Measurements from ENCODE around the gene NAPG. TPM values are rescaled to one million over a fixed set of nuclear protein-coding genes. Genes with fewer than 3 reads are reported as not detected.

The NAPG gene
- total and polyA plus RNA-seq, 9 of the 15 experiments (the other 6 are each of a cell fraction or from before 2014, with no cell fraction given) = 31.6 to 63.3 (median 50.9) TPM

DNA sequence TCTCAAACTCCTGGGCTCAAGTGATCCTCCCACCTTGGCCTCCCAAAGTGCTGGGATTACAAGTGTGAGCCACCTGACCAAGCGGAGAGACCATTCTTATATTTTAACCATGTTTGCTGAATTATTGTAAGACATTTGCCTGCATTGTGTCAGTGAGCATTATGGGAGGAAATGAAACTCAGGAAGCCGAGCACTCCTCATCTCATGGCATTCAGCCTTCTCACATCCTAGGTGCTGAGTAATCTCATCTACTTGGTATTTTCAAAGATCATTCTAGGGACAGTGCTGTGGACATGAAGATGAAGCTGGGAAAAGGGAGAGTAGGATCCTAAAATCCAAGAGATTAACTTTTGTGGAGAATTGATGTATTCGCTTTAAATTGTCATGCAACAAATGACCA is 66.1 kb downstream of the NAPG start:
- BruUV-seq (replicated peaks) = TSS peak; percentile 30
- Histone ChIP-seq H3K79me2 (ENCODE audit: control insufficient read depth, insufficient read depth, low read length) (no peaks in the 10 kb centered on the region), H3K4me2 (ENCODE audit: insufficient read depth, low read length) (no peak overlapping the region), H3K27ac (ENCODE audit: extremely low read depth, low read depth, low read length) (no peak overlapping the region), H4K20me1 (replicated peaks; ENCODE audit: control insufficient read depth, insufficient read depth, low read length) (no peaks in the 10 kb centered on the region), H3K4me1 (replicated peaks in 1 of 2; ENCODE audit: control insufficient read depth in 2 of 2, insufficient read depth in 2 of 2, low read length in 2 of 2) (peaks cover 12 to 18% of the 10 kb centered on the region in 2 experiments), H3K4me3 (no peak overlapping the region), H3K9me3 (replicated peaks; ENCODE audit: control insufficient read depth, insufficient read depth, low read depth, low read length) (no peaks in the 10 kb centered on the region), H3K9ac (ENCODE audit: insufficient read depth in 1 of 2, low read depth in 2 of 2, low read length in 2 of 2) (no peak overlapping the region), H3K27me3 (ENCODE audit: control insufficient read depth in 2 of 2, insufficient read depth in 2 of 2, low read length in 2 of 2) (no peaks in the 10 kb centered on the region), H3K9me1 (ENCODE audit: control insufficient read depth, insufficient read depth, low read length) (no peaks in the 10 kb centered on the region), H2AFZ (ENCODE audit: low read depth, low read length) (no peak overlapping the region), H3K36me3 (ENCODE audit: control insufficient read depth, insufficient read depth, low read length) (no peaks in the 10 kb centered on the region)
- intact Hi-C loops (cut with micrococcal nuclease) (no loop called here), in situ Hi-C loops (cut with MboI) (no loop called here)
- FAIRE-seq = no peak
- no peak for DNase-seq (ENCODE audit: extremely low read depth in 1 of 4, low spot score in 3 of 4)
- CTCF ChIA-PET (ENCODE audit: low intra/inter-chr PET ratio) = no interaction called here
- WGBS (ENCODE audit: insufficient coverage, low coverage, missing lambda C conversion rate) = 91% methylated on average over 3 of the region's 3 CpGs
- POLR2A ChIA-PET = no interaction called here
- ATAC-seq = no peak
- TF ChIP-seq ZNF584 (CRISPR knock-in tag; IDR thresholded peaks at IDR 0.05; ENCODE audit: low read depth) (no peak), ZNF436 (CRISPR knock-in tag; IDR thresholded peaks at IDR 0.05) (no peak), DNMT1 (IDR thresholded peaks at IDR 0.05) (no peak), C11orf30 (IDR thresholded peaks at IDR 0.05; ENCODE audit: low read depth) (no peak), ZNF197 (CRISPR knock-in tag; IDR thresholded peaks at IDR 0.05; ENCODE audit: low read depth) (no peak), PHB2 (IDR thresholded peaks at IDR 0.05; ENCODE audit: low read depth) (no peak), ARNT (IDR thresholded peaks at IDR 0.05) (no peak), FOXM1 (IDR thresholded peaks at IDR 0.05; ENCODE audit: low read depth) (no peak), FOXM1 (CRISPR knock-in tag; IDR thresholded peaks at IDR 0.05; ENCODE audit: low read depth) (no peak), CEBPG (CRISPR knock-in tag; IDR thresholded peaks at IDR 0.05) (no peak), CEBPG (tag; conservative IDR thresholded peaks at IDR 0.05 in 1 of 2, IDR thresholded peaks at IDR 0.05 in 1 of 2) (no peak), L3MBTL2 (IDR thresholded peaks at IDR 0.05) (no peak), ZNF408 (CRISPR knock-in tag; IDR thresholded peaks at IDR 0.05; ENCODE audit: low read depth) (no peak), CTBP1 (IDR thresholded peaks at IDR 0.05; ENCODE audit: borderline replicate concordance) (no peak), SRSF9 (IDR thresholded peaks at IDR 0.05; ENCODE audit: borderline replicate concordance, low read depth, low read length) (no peak), CBFA2T2 (conservative IDR thresholded peaks at IDR 0.05) (no peak)
- TF ChIP-seq, protein P1, sequence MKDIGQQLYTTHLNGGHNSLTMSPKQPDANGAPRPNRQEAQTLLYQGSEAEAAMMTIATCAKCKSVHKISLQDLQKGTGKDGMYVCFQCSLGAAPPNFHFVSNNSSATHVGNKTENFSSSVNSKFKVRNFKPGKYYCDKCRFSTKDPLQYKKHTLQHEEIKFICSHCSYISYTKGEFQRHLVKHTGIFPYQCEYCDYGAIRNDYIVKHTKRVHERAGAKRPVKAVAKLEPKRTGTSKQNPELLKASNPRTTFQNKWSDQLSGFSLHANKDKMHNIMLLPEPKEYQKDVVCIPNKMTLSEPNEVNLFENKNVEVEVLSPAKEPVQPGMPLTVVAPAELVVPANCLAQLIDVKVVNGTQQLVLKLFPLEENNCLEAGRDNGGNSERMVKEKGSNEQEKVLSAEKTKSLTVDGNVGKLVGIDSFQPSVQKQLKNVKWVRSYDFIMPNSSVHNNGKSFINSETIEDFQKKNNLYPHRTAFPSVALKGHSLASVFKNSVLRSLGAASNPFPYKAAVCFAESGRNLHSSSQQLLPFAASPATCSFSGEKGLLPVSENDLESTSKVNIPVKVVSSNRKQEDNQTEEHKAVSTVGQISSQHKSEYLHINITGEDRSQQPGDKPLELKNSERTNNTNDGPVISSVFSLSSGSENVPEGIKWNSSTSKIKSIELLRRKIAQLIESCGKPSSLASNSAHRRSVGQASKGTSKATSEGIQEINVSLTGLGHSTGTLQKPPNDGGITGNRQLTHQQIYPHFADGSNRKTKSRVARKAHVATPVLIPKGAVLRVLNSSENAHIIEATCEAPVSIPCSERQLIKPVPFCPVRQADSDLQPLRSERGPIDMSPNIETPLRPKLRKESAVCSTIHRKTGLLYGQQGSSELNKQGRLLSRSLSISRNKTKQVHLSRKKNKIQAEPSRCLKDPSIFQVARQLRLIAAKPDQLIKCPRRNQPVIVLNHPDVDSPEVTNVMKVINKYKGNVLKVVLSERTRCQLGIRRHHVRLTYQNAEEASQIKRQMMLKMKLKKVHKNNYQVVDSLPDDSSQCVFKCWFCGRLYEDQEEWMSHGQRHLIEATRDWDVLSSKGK (CRISPR knock-in tag; IDR thresholded peaks at IDR 0.05) = no peak
- TF ChIP-seq, protein P2, sequence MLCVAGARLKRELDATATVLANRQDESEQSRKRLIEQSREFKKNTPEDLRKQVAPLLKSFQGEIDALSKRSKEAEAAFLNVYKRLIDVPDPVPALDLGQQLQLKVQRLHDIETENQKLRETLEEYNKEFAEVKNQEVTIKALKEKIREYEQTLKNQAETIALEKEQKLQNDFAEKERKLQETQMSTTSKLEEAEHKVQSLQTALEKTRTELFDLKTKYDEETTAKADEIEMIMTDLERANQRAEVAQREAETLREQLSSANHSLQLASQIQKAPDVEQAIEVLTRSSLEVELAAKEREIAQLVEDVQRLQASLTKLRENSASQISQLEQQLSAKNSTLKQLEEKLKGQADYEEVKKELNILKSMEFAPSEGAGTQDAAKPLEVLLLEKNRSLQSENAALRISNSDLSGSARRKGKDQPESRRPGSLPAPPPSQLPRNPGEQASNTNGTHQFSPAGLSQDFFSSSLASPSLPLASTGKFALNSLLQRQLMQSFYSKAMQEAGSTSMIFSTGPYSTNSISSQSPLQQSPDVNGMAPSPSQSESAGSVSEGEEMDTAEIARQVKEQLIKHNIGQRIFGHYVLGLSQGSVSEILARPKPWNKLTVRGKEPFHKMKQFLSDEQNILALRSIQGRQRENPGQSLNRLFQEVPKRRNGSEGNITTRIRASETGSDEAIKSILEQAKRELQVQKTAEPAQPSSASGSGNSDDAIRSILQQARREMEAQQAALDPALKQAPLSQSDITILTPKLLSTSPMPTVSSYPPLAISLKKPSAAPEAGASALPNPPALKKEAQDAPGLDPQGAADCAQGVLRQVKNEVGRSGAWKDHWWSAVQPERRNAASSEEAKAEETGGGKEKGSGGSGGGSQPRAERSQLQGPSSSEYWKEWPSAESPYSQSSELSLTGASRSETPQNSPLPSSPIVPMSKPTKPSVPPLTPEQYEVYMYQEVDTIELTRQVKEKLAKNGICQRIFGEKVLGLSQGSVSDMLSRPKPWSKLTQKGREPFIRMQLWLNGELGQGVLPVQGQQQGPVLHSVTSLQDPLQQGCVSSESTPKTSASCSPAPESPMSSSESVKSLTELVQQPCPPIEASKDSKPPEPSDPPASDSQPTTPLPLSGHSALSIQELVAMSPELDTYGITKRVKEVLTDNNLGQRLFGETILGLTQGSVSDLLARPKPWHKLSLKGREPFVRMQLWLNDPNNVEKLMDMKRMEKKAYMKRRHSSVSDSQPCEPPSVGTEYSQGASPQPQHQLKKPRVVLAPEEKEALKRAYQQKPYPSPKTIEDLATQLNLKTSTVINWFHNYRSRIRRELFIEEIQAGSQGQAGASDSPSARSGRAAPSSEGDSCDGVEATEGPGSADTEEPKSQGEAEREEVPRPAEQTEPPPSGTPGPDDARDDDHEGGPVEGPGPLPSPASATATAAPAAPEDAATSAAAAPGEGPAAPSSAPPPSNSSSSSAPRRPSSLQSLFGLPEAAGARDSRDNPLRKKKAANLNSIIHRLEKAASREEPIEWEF (CRISPR knock-in tag; IDR thresholded peaks at IDR 0.05) = no peak
